CD4-positive, CD25-positive, alpha-beta regulatory T cell (primary cell): ENCODE measurements around the gene OR10V1. TPM values are rescaled to one million over a fixed set of nuclear protein-coding genes. Genes with fewer than 3 reads are reported as not detected.

Experiments used
- ATAC-seq, 2 donors: fragments of 150-1000 bp; cut with Tn5 transposase; one replicate each; pipeline ENCODE4 v1.10.0; 2021; ENCODE audit warnings: low read depth in 2 of 2, moderate number of reproducible peaks in 2 of 2, moderate library complexity in 1 of 2
- DNase-seq, 3 donors: peaks; one replicate each; pipeline versions ENCODE4 v3.0.0 to v3.0.0-alpha.2; 2012 to 2022; ENCODE audit warnings: mixed read lengths in 1 of 3
- H3K27ac ChIP-seq: one replicate; pipeline ENCODE4 v1.7.0; 2013; ENCODE audit warnings: mild to moderate bottlenecking, low read length; ENCODE audit not compliant: insufficient read depth, poor library complexity, severe bottlenecking
- H3K27me3 ChIP-seq: one replicate; pipeline ENCODE4 v1.7.0; 2013; ENCODE audit warnings: low read length; ENCODE audit not compliant: control insufficient read depth, insufficient read depth
- H3K36me3 ChIP-seq: one replicate; pipeline ENCODE4 v1.7.0; 2013; ENCODE audit warnings: mild to moderate bottlenecking, low read length, moderate library complexity; ENCODE audit not compliant: control insufficient read depth, insufficient read depth
- H3K4me1 ChIP-seq: 2 replicates; pipeline ENCODE4 v1.7.0; 2013; ENCODE audit warnings: mild to moderate bottlenecking, low read length; ENCODE audit not compliant: insufficient read depth, control insufficient read depth, poor library complexity, severe bottlenecking
- H3K4me3 ChIP-seq: one replicate; pipeline ENCODE4 v1.7.0; 2013; ENCODE audit warnings: low read depth, mild to moderate bottlenecking, low read length, moderate library complexity
- H3K9me3 ChIP-seq, 2 experiments: 1 replicate in 1 of 2; 2 replicates in 1 of 2; pipeline ENCODE4 v1.7.0; 2013; ENCODE audit warnings: low read length in 2 of 2, mild to moderate bottlenecking in 1 of 2, moderate library complexity in 1 of 2; ENCODE audit not compliant: control insufficient read depth in 2 of 2
- H3K27ac Mint-ChIP-seq, 3 donors: one replicate each; pipeline ENCODE4 v1.8.0; 2020 to 2022; ENCODE audit warnings: mild to moderate bottlenecking in 3 of 3, mixed read lengths in 3 of 3, moderate library complexity in 2 of 3
- H3K27me3 Mint-ChIP-seq: one replicate; pipeline ENCODE4 v1.8.0; 2022; ENCODE audit warnings: mild to moderate bottlenecking, mixed read lengths
- H3K36me3 Mint-ChIP-seq: one replicate; pipeline ENCODE4 v1.8.0; 2020; ENCODE audit warnings: mixed read lengths
- H3K4me1 Mint-ChIP-seq, 4 donors: one replicate each; pipeline ENCODE4 v1.8.0; 2020 to 2022; ENCODE audit warnings: mixed read lengths in 4 of 4, mild to moderate bottlenecking in 1 of 4
- H3K4me3 Mint-ChIP-seq, 4 donors: one replicate each; pipeline ENCODE4 v1.8.0; 2020 to 2022; ENCODE audit warnings: mild to moderate bottlenecking in 4 of 4, mixed read lengths in 4 of 4, moderate library complexity in 3 of 4
- H3K9me3 Mint-ChIP-seq, 7 donors: one replicate each; pipeline ENCODE4 v1.8.0; 2020 to 2022; ENCODE audit warnings: mixed read lengths in 7 of 7, mild to moderate bottlenecking in 3 of 7, moderate library complexity in 2 of 7
- polyA plus RNA-seq, 4 donors: library from polyadenylated mRNA; unstranded; fragments of 300-500 nt; fragmentation: Illumina TruSeq; gene quantifications; one replicate each; pipeline ENCODE4 v1.2.3, GENCODE V29; 2021
- total RNA-seq: library from RNA; stranded (reverse); gene quantifications from one replicate; pipeline ENCODE4 v1.2.3, GENCODE V29; 2022

The OR10V1 gene, protein sequence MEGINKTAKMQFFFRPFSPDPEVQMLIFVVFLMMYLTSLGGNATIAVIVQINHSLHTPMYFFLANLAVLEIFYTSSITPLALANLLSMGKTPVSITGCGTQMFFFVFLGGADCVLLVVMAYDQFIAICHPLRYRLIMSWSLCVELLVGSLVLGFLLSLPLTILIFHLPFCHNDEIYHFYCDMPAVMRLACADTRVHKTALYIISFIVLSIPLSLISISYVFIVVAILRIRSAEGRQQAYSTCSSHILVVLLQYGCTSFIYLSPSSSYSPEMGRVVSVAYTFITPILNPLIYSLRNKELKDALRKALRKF
- total RNA-seq (not detected), polyA plus RNA-seq (not detected)

DNA sequence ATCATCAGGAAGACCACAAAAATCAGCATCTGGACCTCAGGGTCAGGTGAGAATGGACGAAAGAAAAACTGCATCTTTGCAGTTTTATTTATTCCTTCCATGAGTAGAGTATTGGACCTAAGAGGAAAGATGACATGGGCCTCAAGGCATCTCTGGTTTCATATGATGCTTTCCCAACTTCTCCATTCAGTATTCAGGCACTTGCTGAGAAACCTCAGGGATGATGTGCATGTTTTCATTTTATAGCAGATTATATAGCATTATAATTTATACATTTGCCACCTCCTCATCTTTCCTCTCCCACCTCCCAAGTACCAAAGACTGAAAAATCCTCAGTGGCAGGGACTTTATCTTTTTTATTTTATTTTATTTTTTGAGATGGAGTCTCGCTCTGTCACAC, at the start of gene OR10V1:
Gene OR10V1, minus strand, starts transcription at position 101 of the 400 bp plus-strand sequence. Its CDS starts 0 bp downstream, at position 101.
- Mint-ChIP-seq H3K4me3 (no peak within 1 kb of the TSS), H3K4me1 (no peaks in the 10 kb centered on the region), H3K36me3 (no peaks in the 10 kb centered on the region), H3K27me3 (peaks cover 46% of the 10 kb centered on the region), H3K9me3 (peaks cover 0 to 2% (median 0%) of the 10 kb centered on the region in 7 donors), H3K27ac (no peak within 1 kb of the TSS)
- Histone ChIP-seq H3K9me3 (no peaks in the 10 kb centered on the region), H3K4me1 (no peaks in the 10 kb centered on the region), H3K4me3 (no peak within 1 kb of the TSS), H3K36me3 (no peaks in the 10 kb centered on the region), H3K27ac (no peak within 1 kb of the TSS), H3K27me3 (peaks cover 3% of the 10 kb centered on the region)
- no peak for DNase-seq
- ATAC-seq, result no peak

DNA sequence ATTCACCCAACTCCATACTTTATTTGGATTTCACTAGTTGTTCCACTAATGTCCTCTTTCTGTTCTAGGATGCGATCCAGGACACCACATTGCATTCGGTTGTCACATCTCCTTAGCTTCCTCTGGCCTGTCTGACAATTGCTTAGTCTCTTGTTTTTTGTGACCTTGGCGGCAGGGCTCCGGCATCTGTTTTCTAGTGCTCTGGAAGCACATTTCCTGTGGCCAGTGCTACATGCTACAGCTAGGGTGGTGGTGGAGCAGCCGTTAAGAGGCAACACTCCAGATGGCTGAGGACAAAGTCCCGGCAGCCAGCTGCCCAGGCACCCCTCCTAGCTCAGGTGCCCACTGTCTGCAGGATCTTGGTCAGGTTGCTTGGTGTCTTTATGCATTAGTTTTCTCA, 48.3 kb upstream of the OR10V1 start:
- H3K9me3 ChIP-seq, result no peaks in the 10 kb centered on the region
- H3K27ac ChIP-seq, result no peak overlapping the region
- H3K4me3 Mint-ChIP-seq, result no peak overlapping the region
- no peak for DNase-seq
- peaks cover 18% of the 10 kb centered on the region for H3K27me3 Mint-ChIP-seq
- H3K4me1 Mint-ChIP-seq, result peaks cover 0 to 6% (median 2%) of the 10 kb centered on the region in 4 donors
- H3K9me3 Mint-ChIP-seq, result no peaks in the 10 kb centered on the region
- ATAC-seq, result no peak
- no peak overlapping the region for H3K4me3 ChIP-seq
- H3K36me3 ChIP-seq, result no peaks in the 10 kb centered on the region
- H3K4me1 ChIP-seq, result peaks cover 4% of the 10 kb centered on the region
- no peak overlapping the region for H3K27ac Mint-ChIP-seq
- peaks cover 7% of the 10 kb centered on the region for H3K27me3 ChIP-seq
- H3K36me3 Mint-ChIP-seq, result no peaks in the 10 kb centered on the region

DNA sequence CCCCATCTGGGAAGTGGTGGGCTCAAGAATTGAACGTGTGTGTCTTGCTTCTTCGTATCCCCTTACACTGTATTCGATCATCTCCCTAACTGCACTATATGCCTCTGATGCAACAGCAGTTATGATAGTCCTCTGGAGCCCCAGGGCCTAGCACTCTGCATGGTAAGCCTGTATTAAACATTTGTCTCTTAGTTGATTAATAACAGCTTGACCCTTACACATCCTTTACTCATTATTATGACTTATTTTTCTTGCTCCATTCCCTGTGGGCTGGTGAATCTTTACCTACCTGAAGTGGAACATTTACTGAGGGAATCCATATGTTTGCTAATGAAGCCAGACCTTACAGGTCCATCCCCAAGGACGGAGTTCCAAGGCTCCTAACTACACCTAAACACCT, 47.1 kb upstream of the OR10V1 start:
- no peak for ATAC-seq
- DNase-seq, result no peak
- H3K4me1 ChIP-seq, result peaks cover 3% of the 10 kb centered on the region
- peaks cover 24% of the 10 kb centered on the region for H3K27me3 Mint-ChIP-seq
- H3K9me3 Mint-ChIP-seq, result no peaks in the 10 kb centered on the region
- H3K27me3 ChIP-seq, result peaks cover 7% of the 10 kb centered on the region
- no peak overlapping the region for H3K4me3 Mint-ChIP-seq
- no peaks in the 10 kb centered on the region for H3K9me3 ChIP-seq
- no peak overlapping the region for H3K27ac ChIP-seq
- H3K4me1 Mint-ChIP-seq, result peaks cover 0 to 16% (median 9%) of the 10 kb centered on the region in 4 donors
- H3K27ac Mint-ChIP-seq, result no peak overlapping the region
- no peak overlapping the region for H3K4me3 ChIP-seq
- H3K36me3 ChIP-seq, result no peaks in the 10 kb centered on the region
- no peaks in the 10 kb centered on the region for H3K36me3 Mint-ChIP-seq

- no peak for ATAC-seq
- Mint-ChIP-seq H3K27ac (no peak overlapping the region), H3K27me3 (peaks cover 24% of the 10 kb centered on the region), H3K9me3 (no peaks in the 10 kb centered on the region), H3K36me3 (no peaks in the 10 kb centered on the region), H3K4me1 (peaks cover 0 to 16% (median 10%) of the 10 kb centered on the region in 4 donors), H3K4me3 (no peak overlapping the region)
- DNase-seq, result no peak
- Histone ChIP-seq H3K27me3 (peaks cover 7% of the 10 kb centered on the region), H3K9me3 (no peaks in the 10 kb centered on the region), H3K4me1 (peaks cover 11% of the 10 kb centered on the region), H3K4me3 (no peak overlapping the region), H3K27ac (no peak overlapping the region), H3K36me3 (no peaks in the 10 kb centered on the region)
Measured at GRCh38 chr11:59759900-59760299, 46.3 kb upstream of the OR10V1 start.

DNA sequence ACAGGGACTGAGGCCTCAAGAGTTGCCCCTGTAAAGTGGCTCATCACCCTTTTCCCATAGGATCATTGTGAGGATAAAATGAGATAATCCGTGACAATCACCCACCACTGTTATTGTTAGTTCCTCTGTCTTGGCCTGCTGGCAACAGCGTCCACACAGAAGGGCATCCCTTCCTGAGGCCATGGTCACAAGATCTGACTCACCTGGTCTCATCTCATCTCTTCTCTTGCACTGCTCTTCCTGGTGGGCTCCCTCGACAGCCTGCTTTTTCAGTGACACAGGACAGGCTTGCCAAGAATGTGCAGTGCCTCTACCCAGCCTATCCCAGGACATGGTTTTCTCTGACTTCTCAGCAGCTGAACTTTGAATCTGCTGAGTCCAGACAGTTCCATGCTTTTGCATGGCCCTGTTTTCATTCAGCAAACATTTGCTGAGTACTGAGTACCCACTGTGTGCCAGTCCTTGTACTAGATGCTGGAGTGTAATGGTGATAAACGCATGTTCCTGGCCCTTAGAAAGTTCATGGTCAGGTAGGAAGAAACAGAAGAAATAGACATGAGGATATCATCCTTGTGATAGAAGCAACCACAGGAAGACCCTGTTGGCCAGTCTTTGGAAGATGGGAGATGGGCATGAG, 44.9 kb upstream of the OR10V1 start:
- H3K9me3 ChIP-seq, result no peaks in the 10 kb centered on the region
- H3K4me1 ChIP-seq, result peaks cover 19% of the 10 kb centered on the region
- H3K36me3 ChIP-seq, result no peaks in the 10 kb centered on the region
- Mint-ChIP-seq H3K4me1 (peaks cover 0 to 26% (median 15%) of the 10 kb centered on the region in 4 donors), H3K4me3 (no peak overlapping the region), H3K27me3 (peaks cover 34% of the 10 kb centered on the region), H3K36me3 (no peaks in the 10 kb centered on the region), H3K27ac (no peak overlapping the region), H3K9me3 (no peaks in the 10 kb centered on the region)
- no peak overlapping the region for H3K4me3 ChIP-seq
- no peak for DNase-seq
- H3K27ac ChIP-seq, result no peak overlapping the region
- no peak for ATAC-seq
- peaks cover 7% of the 10 kb centered on the region for H3K27me3 ChIP-seq

- peaks cover 34% of the 10 kb centered on the region for H3K27me3 Mint-ChIP-seq
- no peaks in the 10 kb centered on the region for H3K36me3 Mint-ChIP-seq
- Histone ChIP-seq H3K27me3 (peaks cover 7% of the 10 kb centered on the region), H3K9me3 (no peaks in the 10 kb centered on the region), H3K4me1 (peaks cover 19% of the 10 kb centered on the region), H3K36me3 (no peaks in the 10 kb centered on the region), H3K27ac (no peak overlapping the region), H3K4me3 (no peak overlapping the region)
- ATAC-seq (no peak), DNase-seq (no peak)
- no peaks in the 10 kb centered on the region for H3K9me3 Mint-ChIP-seq
- peak overlapping the region in 3 of 4 donors; percentile 68 to 89 (median 85) for H3K4me3 Mint-ChIP-seq
- H3K27ac Mint-ChIP-seq, result peak overlapping the region in 1 of 3 donors; percentile 27
- H3K4me1 Mint-ChIP-seq, result peaks cover 0 to 26% (median 15%) of the 10 kb centered on the region in 4 donors
Measured at GRCh38 chr11:59756845-59757244, 43.2 kb upstream of the OR10V1 start.

DNA sequence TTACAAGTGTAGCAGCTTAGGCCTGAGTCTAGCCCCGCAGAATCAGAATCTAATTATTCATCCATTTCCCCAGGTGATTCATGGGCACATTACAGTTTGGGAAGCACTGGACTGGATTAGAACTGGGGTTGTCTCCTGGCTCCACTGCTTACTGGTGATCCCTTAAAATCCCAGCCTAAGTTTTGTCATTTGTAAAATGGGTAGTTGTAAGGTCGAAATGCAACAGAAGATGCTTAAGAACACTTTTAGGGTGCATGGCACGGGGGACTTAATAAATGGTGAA, 42.9 kb upstream of the OR10V1 start:
- no peaks in the 10 kb centered on the region for H3K9me3 ChIP-seq
- no peak overlapping the region for H3K4me3 ChIP-seq
- no peaks in the 10 kb centered on the region for H3K36me3 Mint-ChIP-seq
- H3K4me1 ChIP-seq, result peaks cover 19% of the 10 kb centered on the region
- peak overlapping the region; percentile 68 to 89 (median 86) for H3K4me3 Mint-ChIP-seq
- no peaks in the 10 kb centered on the region for H3K36me3 ChIP-seq
- peaks cover 34% of the 10 kb centered on the region for H3K27me3 Mint-ChIP-seq
- peaks cover 7% of the 10 kb centered on the region for H3K27me3 ChIP-seq
- no peak for DNase-seq
- H3K9me3 Mint-ChIP-seq, result no peaks in the 10 kb centered on the region
- H3K4me1 Mint-ChIP-seq, result peaks cover 0 to 26% (median 15%) of the 10 kb centered on the region in 4 donors
- H3K27ac Mint-ChIP-seq, result no peak overlapping the region
- no peak for ATAC-seq
- no peak overlapping the region for H3K27ac ChIP-seq
